OCI-LY1 (cell line): ENCODE results near the gene IL17RD.

ENCODE experiments used
- CTCF ChIP-seq: fragments of 200-600 bp; sonication (generic), shearing (Covaris generic); IDR thresholded peaks from 2 replicates; pipeline ENCODE4 v1.5.1; 2017; ENCODE audit warnings: mild to moderate bottlenecking, antibody characterized with exemption, low read length, moderate library complexity, mixed read lengths
- EZH2 ChIP-seq: fragments of 200-600 bp; sonication (generic), shearing (Covaris generic); IDR thresholded peaks from 2 replicates; pipeline ENCODE4 v1.8.0; 2017; ENCODE audit warnings: borderline replicate concordance, mixed run types, mild to moderate bottlenecking, antibody characterized with exemption, low read length, moderate library complexity, mixed read lengths

DNA sequence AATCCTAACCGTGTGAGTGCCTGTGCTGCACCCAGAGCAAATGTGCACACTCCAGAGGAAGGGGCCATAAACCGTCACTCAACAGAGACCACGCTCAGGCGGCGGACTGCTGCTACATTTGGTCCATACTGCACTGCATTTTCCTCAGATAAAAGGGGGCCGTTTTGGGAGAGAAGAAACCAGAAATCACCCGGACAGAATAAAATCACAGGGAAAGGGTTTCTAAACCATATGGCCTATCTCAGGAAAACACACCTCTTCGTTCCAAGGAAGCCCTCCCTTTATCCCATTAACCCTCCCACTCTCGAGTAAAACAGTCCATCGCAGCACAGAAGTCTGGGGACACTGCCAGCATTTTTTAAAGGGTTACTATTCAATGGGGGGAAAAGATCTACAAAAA, 7.6 kb downstream of the IL17RD start:
- TF ChIP-seq CTCF (no peak), EZH2 (no peak)
